NCI-H146 treated with DMSO at 0.1 percent for 48 hours (cell line): ENCODE data around the gene ANKRD24.
A peak's percentile ranks its signal among the peaks of the same experiment; 100 is the strongest.
"Not testable (repeated sequence)": the region's sequence is repeated elsewhere in the genome, so short reads cannot be mapped to it uniquely, and the experiment has no call there.

Experiments
- DNase-seq: peaks from one replicate; lab custom pipeline; 2025; ENCODE audit not compliant: unreplicated experiment; lab: John Stamatoyannopoulos, UW

The ANKRD24 gene

GRCh38 chr19:4197625-4198466 lies 15.4 kb downstream of the ANKRD24 start:
- no peak for DNase-seq

- no peak for DNase-seq
Observed at GRCh38 chr19:4198467-4199126, 16.1 kb downstream of the ANKRD24 start.

DNA sequence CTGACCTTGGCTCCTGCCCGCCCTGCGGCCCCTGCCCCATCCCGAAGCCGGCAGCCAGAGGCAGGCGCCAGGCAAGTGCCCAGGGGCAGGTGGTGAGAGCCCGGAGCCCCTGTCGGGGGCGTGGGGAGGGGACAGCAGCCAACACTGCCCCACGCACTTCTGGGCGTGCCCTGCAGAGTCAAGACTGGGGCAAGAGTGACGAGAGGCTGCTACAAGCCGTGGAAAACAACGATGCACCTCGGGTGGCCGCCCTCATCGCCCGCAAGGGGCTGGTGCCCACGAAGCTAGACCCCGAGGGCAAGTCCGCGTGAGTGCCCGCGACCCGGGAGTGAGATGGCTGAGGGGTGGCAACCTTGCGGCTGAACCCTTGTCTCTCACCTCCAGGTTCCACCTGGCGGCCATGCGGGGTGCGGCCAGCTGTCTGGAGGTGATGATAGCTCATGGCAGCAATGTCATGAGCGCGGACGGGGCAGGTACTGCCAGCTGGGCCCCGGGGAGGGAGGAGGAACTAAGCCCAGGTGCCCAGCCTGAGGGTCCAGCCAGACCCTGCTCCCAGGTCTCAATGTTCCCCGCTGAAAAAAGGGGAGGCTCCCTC lies 17.3 kb downstream of the ANKRD24 start:
- no peak for DNase-seq

DNA sequence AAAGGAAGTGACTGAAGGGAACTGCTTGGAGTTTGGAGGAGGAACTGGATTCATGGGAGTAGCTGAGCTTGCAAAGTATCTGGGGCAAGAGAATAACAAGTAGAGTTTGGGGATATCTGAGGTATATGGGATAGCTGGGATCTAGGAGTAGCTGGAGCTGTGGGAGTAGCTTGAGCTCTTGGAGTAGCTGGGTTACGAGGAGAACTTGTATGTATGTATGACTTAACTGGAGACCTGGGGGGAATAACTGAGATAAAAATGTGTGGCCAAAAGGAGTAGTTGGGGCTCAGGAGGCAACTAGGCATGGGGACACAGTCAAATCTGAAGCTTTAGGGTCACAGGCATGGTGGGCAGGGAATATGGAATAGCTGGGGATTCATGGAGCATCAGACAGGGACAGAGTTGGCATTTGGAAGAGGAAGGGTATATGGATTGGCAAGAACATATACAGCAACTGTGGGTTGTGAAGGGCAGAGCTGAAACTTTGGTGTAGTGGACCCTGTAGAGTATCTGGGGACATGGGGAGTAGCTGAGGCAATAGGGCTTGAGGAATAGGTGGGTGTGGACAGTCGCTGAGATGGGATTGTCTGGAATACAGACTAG lies 18.6 kb downstream of the ANKRD24 start:
- DNase-seq: no peak

DNA sequence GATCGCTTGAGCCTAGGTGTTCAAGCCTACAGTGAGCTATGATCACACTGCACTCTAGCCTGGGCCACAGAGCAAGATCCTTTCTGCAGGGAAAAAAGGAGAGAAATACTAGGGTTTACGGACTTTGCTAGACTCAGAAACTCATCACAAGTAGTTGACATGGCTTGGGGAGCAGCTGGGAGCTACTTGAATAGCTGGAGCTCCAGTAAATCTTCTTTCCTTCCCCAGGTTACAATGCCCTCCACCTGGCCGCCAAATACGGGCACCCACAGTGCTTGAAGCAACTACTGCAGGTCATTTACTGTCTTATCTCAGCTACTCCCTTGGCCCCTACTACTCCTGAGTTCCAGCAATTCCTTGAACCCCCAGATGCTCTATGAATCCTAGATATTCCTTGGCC lies 19.3 kb downstream of the ANKRD24 start:
- no peak for DNase-seq

GRCh38 chr19:4206818-4207484 lies 24.5 kb downstream of the ANKRD24 start:
- no peak for DNase-seq

GRCh38 chr19:4208385-4209094 lies 26.1 kb downstream of the ANKRD24 start:
- DNase-seq: peak; percentile 11

GRCh38 chr19:4210166-4210731 lies 27.8 kb downstream of the ANKRD24 start:
- no peak for DNase-seq

DNA sequence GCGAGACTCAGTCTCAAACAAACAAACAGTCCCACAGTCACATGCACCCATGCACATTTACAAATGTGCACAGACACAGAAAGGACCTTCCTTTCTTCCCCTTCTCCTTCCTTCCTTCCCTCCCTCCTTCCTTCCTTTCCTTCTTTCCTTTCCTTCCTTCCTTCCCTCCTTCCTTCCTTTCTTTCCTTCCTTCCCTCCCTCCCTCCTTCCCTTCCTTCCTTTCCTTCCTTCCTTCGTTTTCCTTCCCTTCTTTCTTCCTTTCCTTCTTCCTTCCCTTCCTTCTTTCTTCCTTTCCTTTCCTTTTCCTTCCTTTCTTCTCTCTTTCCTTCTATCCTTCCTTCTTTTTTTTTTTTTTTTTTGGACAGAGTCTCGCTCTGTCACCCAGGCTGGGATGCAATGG lies 30.6 kb downstream of the ANKRD24 start:
- DNase-seq: no peak

GRCh38 chr19:4215807-4216206 lies 33.3 kb downstream of the ANKRD24 start:
- DNase-seq: no peak

DNA sequence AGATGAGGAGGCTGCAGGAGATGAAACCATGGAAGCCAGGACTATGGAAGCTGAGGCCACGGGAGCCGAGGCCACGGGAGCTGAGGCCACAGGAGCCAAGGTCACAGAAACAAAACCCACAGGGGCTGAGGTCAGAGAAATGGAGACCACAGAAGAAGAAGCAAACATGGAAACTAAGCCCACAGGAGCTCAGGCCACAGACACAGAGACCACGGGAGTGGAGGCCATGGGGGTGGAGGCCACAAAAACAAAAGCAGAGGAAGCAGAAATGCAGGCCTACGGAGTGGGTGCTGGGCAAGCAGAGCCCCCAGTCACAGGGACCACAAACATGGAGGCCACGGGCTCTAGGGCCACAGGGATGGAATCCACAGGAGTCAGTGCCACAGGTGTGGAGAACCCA lies 34.4 kb downstream of the ANKRD24 start:
- no peak for DNase-seq

DNA sequence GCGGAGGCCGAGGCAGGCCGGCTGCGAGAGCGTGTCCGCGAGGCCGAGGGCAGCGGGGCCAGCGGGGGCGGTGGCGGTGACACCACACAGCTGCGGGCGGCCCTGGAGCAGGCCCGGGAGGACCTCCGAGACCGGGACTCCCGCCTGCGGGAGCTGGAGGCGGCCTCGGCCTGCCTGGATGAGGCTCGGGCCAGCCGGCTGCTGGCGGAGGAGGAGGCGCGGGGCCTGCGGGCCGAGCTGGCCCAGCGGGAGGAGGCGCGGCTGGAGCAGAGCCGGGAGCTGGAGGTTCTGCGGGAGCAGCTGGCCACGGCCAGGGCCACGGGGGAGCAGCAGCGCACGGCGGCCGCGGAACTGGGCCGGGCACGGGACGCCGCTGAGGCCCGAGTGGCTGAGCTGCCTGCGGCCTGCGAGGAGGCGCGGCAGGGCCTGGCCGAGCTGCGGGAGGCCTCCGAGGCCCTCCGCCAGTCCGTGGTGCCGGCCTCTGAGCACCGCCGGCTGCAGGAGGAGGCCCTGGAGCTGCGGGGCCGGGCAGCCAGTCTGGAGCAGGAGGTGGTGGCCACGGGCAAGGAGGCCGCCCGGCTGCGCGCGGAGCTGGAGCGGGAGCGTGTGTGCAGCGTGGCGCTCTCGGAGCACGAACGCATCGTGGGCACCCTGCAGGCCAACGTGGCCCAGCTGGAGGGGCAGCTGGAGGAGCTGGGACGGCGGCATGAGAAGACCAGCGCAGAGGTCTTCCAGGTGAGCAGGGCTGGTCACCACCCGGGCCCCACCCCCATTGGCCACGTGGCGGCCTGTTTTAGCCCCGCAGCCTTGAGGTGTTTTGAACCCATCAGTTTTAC lies 35.2 kb downstream of the ANKRD24 start:
- no peak for DNase-seq

DNA sequence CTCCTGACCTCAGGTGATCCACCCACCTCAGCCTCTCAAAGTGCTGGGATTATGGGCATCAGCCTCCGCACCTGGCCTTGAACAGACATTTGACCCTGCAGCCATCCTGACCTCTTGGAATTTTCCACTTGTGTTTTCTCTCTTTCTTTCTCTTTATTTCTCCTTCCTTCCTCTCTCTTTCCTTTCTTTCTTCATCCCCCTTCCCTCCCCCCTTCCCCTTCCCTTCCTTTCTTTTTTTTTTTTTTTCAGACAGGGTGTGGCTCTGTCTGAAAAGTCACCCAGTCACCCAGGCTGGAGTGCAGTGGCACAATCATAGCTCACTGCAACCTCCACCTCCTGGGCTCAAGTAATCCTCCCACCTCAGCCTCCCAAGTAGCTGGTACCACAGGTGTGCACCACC lies 36.0 kb downstream of the ANKRD24 start:
- DNase-seq: not testable (repeated sequence)

- no peak for DNase-seq
Observed at GRCh38 chr19:4220188-4220587, 37.7 kb downstream of the ANKRD24 start.

GRCh38 chr19:4224470-4224869 lies 42.0 kb downstream of the ANKRD24 start:
- no peak for DNase-seq

DNA sequence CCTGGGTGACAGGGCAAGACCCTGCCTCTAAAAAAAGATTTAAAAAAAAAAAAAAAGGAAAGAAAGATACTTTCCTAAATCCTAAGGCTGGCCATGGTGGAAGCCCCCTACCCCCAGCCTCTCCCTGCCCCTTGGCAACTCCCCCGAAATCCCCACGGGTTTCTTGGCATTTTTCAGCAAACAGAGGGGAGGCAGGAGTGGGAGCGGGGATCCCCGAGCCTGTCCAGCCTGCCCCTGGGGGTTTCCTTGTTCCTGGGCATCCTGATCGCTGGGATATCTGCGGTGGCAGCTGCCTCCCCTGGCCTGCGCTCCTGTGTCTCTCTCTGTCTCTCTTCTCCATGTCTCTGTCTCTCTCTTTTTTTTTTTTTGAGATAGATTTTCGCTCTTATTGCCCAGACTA lies 43.4 kb downstream of the ANKRD24 start:
- no peak for DNase-seq

GRCh38 chr19:4227771-4228170 lies 45.3 kb downstream of the ANKRD24 start:
- DNase-seq: no peak

GRCh38 chr19:4228765-4229178 lies 46.3 kb downstream of the ANKRD24 start:
- no peak for DNase-seq

DNA sequence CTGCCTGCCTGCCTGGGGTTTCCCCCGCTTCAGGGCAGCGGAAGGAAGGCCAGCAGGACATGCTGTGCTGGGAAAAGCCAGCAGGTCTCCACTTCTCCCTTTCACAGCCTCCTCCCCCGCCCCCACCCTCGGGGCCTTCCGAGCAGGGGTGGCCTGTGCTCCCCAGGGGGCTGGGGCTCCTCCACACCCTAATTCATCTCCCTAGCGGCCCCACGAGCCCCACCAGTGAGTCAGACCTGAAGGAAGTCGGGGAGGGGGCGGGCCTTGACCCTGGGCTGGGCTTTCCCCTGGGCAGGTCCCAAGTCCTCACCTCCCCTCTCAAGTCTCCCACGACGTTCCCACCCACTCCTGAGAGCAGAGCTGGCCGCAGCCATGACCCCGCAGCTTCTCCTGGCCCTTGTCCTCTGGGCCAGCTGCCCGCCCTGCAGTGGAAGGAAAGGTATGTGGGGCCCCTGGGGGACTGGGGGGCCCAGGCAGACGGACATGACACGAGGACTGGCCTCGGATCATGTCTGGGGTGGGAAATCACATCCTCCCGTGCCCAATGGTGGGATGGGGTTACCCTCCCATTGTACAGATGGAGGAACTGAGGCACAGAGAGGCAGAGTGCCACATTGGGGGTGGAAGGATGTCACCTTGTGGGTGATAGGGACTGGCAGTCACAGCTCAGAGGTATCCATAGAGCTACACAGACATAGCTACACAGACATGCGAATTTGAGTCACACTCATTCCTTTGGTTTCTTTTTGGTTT lies 46.9 kb downstream of the ANKRD24 start, which contains the start of gene EBI3:
EBI3 (plus strand) TSS at position 345 of the 753 bp plus-strand sequence; CDS start at position 373, 28 bp downstream.
- DNase-seq: no peak
